ENCODE results near the gene ECEL1.
"Not testable (repeated sequence)": the region's sequence is repeated elsewhere in the genome, so short reads cannot be mapped to it uniquely, and the experiment has no call there.

Gene ECEL1

DNA sequence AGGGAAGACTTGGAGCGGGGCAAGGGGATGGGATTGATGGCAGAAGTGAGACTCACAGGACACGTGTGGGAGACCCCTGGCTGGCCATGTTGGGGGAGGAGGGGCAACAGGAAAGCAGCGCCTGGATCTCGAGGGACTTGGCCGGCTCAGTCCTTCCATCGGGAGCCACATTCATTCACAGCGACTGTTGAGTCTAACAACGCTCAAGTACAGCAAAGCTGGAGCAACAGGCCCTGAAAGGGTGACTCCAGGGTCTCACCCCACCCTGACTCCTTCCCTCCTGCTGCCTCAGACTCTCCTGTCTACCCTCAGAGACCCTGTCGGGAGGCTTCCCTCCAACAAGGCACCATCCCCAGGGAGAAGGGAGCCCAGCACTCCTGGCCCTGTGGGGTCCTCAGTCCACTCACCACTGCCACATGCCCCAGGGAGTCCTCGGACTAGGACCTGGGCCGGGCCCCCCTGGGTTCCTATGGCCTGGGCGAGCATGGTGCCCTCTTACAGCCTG lies 46.4 kb downstream of the ECEL1 start:
- no peak for DNase-seq (ENCODE audit: extremely low read depth, insufficient read length)
- Histone ChIP-seq H3K27me3 (replicated peaks; ENCODE audit: control insufficient read depth, insufficient read depth, low read length) (no peaks in the 10 kb centered on the region; the same call in 1 of the 2 replicates), H3K36me3 (ENCODE audit: control insufficient read depth, insufficient read depth, low read length) (no peaks in the 10 kb centered on the region), H3K4me3 (replicated peaks; ENCODE audit: low read depth, low read length) (no peak overlapping the region)
- TF ChIP-seq, protein P1, sequence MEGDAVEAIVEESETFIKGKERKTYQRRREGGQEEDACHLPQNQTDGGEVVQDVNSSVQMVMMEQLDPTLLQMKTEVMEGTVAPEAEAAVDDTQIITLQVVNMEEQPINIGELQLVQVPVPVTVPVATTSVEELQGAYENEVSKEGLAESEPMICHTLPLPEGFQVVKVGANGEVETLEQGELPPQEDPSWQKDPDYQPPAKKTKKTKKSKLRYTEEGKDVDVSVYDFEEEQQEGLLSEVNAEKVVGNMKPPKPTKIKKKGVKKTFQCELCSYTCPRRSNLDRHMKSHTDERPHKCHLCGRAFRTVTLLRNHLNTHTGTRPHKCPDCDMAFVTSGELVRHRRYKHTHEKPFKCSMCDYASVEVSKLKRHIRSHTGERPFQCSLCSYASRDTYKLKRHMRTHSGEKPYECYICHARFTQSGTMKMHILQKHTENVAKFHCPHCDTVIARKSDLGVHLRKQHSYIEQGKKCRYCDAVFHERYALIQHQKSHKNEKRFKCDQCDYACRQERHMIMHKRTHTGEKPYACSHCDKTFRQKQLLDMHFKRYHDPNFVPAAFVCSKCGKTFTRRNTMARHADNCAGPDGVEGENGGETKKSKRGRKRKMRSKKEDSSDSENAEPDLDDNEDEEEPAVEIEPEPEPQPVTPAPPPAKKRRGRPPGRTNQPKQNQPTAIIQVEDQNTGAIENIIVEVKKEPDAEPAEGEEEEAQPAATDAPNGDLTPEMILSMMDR (IDR thresholded peaks at IDR 0.05; ENCODE audit: insufficient read depth, low read length, poor library complexity, severe bottlenecking), result no peak

DNA sequence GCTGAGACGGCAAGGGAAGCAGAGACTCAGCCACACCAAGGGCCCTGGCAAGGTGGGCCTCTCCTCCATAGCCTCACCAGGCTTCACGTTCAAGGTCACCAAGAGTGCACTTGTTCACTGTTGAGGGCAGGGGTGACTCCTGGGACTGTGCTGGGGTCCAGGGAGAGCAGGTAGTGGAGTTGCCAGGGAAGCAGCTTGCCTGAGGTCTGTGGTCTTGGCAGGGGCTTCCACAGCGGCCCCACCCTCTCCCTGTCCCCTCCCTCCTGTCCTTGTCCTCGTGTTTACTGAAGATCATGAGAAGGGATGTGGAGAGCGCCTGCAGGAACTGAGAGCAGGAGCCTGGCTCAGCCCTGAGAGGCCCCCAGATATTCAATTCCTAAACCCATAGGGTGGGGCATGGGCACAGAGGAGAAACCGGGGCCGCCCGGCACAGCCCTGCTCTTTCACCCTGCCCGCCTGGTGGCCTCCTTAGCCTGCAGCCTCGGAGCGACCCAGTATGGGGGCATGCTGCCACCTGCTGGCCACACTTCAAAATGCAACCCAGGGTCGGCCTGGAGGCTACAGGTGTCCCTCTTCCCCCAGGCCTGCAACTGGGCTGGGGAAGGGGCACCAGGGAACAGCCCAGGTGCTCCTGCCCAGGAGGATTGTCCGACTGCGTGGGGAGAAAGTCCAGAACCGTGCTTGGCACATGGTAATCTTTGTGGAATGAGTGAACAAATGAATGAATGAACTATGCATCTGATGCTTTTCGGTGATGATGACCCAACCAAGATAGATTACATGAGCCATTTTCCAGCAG lies 47.2 kb downstream of the ECEL1 start:
- TF ChIP-seq, protein P1 (IDR thresholded peaks at IDR 0.05; ENCODE audit: insufficient read depth, low read length, poor library complexity, severe bottlenecking), result peak; percentile 88
- not testable (repeated sequence) for H3K4me3 ChIP-seq (replicated peaks; ENCODE audit: low read depth, low read length); H3K36me3 ChIP-seq (ENCODE audit: control insufficient read depth, insufficient read depth, low read length); H3K27me3 ChIP-seq (replicated peaks; ENCODE audit: control insufficient read depth, insufficient read depth, low read length)
- peak; percentile 65 for DNase-seq (ENCODE audit: extremely low read depth, insufficient read length)

DNA sequence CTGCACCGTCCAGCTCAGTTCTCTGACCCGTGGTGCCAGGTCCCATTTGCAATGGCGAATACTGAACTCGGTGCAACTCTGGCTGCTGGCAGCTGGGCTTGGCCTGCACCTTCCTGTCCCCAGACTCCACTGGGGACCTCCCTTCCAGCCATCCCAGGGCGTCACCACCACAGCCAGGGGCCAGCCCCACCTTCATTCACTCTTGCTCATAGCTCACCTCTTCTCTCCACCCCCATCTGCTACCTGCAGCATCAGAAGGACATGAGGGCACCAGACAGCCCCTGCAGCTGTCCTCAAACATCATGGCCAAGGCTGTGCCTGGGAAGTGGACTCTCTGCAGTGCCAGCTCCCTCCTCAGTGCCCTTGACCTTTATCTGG lies 47.9 kb downstream of the ECEL1 start:
- Histone ChIP-seq H3K36me3 (ENCODE audit: control insufficient read depth, insufficient read depth, low read length) (no peaks in the 10 kb centered on the region), H3K27me3 (replicated peaks; ENCODE audit: control insufficient read depth, insufficient read depth, low read length) (no peaks in the 10 kb centered on the region; the same call in 1 of the 2 replicates), H3K4me3 (replicated peaks; ENCODE audit: low read depth, low read length) (no peak overlapping the region)
- TF ChIP-seq, protein P1 (IDR thresholded peaks at IDR 0.05; ENCODE audit: insufficient read depth, low read length, poor library complexity, severe bottlenecking), result no peak
- no peak for DNase-seq (ENCODE audit: extremely low read depth, insufficient read length)

DNA sequence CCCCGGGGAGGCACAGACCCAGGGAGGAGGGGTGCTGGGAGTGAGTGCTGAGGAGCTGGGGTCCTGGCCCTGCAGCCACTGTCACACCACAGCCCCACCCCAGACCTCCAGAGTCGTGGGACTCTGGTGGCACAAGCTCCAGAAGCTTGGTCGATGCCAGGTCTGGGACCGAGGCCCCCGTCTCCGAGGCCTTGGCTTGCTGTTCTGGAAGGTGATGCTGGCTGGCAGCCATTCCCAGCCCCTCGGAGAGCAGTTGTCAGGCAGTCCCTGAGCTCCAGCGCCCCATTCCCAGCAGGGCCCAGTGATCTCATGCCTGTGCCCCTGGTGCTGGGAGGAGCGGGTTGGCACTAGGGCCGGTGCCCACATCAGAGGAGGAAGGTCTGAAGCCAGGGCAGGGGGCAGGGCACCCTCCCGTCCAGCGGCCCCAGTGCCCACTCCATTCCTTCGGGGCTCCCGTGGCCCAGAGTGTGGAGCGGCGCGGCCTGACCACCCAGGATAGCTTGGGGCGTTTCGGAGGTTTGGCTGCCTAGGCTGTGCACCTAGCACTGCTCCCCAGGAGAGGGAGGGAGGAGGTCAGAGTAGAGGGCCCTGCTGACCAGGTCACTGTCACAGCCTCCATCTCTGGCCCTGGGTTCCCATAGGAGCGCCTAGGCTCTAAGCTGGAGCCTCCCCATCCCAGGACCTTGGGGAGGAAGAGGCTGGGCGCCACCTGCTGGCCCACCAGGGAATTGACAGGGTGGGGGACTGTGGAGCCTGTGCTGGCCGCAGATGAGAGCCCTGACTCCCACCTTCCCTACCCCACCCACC lies 48.5 kb downstream of the ECEL1 start:
- no peak for DNase-seq (ENCODE audit: extremely low read depth, insufficient read length)
- no peaks in the 10 kb centered on the region for H3K36me3 ChIP-seq (ENCODE audit: control insufficient read depth, insufficient read depth, low read length)
- TF ChIP-seq, protein P1 (IDR thresholded peaks at IDR 0.05; ENCODE audit: insufficient read depth, low read length, poor library complexity, severe bottlenecking), result peak; percentile 43
- no peak overlapping the region for H3K4me3 ChIP-seq (replicated peaks; ENCODE audit: low read depth, low read length)
- H3K27me3 ChIP-seq (replicated peaks; ENCODE audit: control insufficient read depth, insufficient read depth, low read length), result no peaks in the 10 kb centered on the region; the same call in 1 of the 2 replicates

DNA sequence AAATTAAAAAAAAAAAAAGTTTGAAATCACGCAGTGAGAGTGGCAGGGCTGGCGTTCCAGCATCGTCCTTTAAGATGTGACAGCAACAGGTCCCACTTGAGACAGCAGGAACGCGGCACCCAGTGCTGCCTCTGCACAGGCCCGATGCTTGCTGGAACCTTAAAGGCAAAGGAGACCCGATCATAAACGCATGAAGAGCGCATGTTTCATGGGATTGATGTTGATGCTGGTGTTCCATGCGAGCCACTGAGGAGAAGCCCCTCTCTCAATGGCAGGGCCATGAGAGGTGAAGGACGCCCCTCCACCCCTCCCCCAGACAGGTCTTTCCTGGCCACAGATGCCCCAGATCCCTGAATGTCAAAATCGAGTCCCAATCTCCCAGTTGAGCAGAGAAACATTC lies 49.5 kb downstream of the ECEL1 start:
- DNase-seq (ENCODE audit: extremely low read depth, insufficient read length), result no peak
- H3K36me3 ChIP-seq (ENCODE audit: control insufficient read depth, insufficient read depth, low read length), result no peaks in the 10 kb centered on the region
- H3K27me3 ChIP-seq (replicated peaks; ENCODE audit: control insufficient read depth, insufficient read depth, low read length), result no peaks in the 10 kb centered on the region; the same call in 1 of the 2 replicates
- no peak overlapping the region for H3K4me3 ChIP-seq (replicated peaks; ENCODE audit: low read depth, low read length)
- TF ChIP-seq, protein P1 (IDR thresholded peaks at IDR 0.05; ENCODE audit: insufficient read depth, low read length, poor library complexity, severe bottlenecking), result no peak
